Nephron progenitor cell (in vitro differentiated cells): ENCODE measurements around the gene ENPP3.

ENCODE experiments used
- DNase-seq: peaks from one replicate; pipeline ENCODE4 v3.0.0; 2021
- H3K27ac Mint-ChIP-seq: 2 replicates; pipeline ENCODE4 v1.8.0; 2021; ENCODE audit warnings: mild to moderate bottlenecking, moderate library complexity, mixed read lengths
- H3K27me3 Mint-ChIP-seq: 2 replicates; pipeline ENCODE4 v1.8.0; 2021; ENCODE audit warnings: mild to moderate bottlenecking, low read depth, mixed read lengths; ENCODE audit not compliant: poor library complexity
- H3K36me3 Mint-ChIP-seq: 2 replicates; pipeline ENCODE4 v1.8.0; 2021; ENCODE audit warnings: low read depth, mixed read lengths
- H3K4me1 Mint-ChIP-seq: 2 replicates; pipeline ENCODE4 v1.8.0; 2021; ENCODE audit warnings: mixed read lengths
- H3K4me3 Mint-ChIP-seq: 2 replicates; pipeline ENCODE4 v1.8.0; 2021; ENCODE audit warnings: mild to moderate bottlenecking, moderate library complexity, mixed read lengths
- H3K9me3 Mint-ChIP-seq: 2 replicates; pipeline ENCODE4 v1.8.0; 2021; ENCODE audit warnings: mild to moderate bottlenecking, moderate library complexity, mixed read lengths
- TF ChIP-seq, protein P1 (sequence below): fragments of 200-600 bp; sonication (generic); IDR thresholded peaks from 2 replicates; pipeline ENCODE4 v1.5.0; 2021; ENCODE audit warnings: antibody characterized with exemption

The ENPP3 gene

DNA sequence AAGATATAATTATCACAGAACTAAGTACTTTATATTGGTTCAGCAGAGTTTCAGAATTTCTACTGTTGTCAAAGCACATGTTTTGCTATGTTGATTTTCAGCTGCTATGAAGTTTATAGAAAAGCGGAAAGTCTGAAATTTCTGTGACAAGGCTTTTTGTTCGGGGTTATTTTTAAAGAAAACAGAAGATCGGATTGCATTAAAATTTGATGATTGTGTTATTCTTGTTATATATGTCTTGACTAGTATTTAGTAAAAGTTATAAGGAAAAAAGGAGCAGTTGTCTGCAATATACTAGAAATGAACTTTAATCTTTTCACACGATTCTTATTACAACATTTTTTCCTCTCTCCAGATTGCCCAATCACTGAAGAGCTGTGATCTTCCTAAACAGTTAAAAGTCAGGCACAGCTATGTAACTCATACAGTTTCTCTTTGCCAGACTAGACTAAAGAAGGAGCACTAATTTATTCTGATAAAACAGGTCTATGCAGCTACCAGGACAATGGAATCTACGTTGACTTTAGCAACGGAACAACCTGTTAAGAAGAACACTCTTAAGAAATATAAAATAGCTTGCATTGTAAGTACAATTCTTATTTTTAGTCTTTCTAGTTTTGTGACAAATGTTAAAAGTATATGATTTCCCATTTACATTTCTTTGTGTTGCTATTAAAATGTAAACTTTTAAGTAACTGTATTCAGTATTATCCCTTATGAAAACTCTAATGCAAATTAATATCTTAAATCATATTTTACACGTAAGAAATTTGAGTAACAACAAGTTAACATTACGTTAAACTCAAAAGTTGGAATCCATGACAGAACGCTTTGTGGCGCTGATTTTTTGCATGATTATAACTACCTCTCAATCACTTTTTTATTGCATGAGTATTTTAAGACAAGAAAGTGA is at the start of gene ENPP3:
ENPP3 (plus strand) TSS at position 423 of the 913 bp plus-strand sequence; CDS start at position 506, 83 bp downstream.
- no peak within 1 kb of the TSS for H3K4me3 Mint-ChIP-seq
- no peaks in the 10 kb centered on the region for H3K9me3 Mint-ChIP-seq
- no peaks in the 10 kb centered on the region for H3K36me3 Mint-ChIP-seq
- H3K4me1 Mint-ChIP-seq: peaks cover 12% of the 10 kb centered on the region
- H3K27me3 Mint-ChIP-seq: peaks cover 2% of the 10 kb centered on the region
- TF ChIP-seq, protein P1, sequence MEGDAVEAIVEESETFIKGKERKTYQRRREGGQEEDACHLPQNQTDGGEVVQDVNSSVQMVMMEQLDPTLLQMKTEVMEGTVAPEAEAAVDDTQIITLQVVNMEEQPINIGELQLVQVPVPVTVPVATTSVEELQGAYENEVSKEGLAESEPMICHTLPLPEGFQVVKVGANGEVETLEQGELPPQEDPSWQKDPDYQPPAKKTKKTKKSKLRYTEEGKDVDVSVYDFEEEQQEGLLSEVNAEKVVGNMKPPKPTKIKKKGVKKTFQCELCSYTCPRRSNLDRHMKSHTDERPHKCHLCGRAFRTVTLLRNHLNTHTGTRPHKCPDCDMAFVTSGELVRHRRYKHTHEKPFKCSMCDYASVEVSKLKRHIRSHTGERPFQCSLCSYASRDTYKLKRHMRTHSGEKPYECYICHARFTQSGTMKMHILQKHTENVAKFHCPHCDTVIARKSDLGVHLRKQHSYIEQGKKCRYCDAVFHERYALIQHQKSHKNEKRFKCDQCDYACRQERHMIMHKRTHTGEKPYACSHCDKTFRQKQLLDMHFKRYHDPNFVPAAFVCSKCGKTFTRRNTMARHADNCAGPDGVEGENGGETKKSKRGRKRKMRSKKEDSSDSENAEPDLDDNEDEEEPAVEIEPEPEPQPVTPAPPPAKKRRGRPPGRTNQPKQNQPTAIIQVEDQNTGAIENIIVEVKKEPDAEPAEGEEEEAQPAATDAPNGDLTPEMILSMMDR: no peak
- H3K27ac Mint-ChIP-seq: peak within 1 kb of the TSS; percentile 76
- no peak for DNase-seq

DNA sequence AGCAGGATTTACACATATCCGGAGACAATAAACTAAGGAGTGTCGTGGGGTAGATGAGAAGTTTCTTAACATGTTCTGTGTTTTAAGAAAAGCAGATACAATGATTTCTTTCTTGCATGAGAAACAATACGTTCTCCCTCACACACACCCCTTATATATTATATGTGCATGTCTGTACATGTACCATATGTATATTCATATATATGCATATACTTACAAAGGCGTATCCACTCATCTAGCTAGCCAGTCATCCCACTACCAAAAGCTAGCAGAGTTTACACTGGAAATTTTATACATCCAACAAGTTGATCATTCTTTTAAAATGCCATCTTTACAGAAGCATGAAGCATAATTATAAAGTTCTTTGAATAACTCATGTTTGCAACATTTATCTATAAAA is 49.2 kb upstream of the ENPP3 start:
- Mint-ChIP-seq H3K9me3 (no peaks in the 10 kb centered on the region), H3K36me3 (peaks cover 64% of the 10 kb centered on the region), H3K4me3 (no peak overlapping the region), H3K27me3 (no peaks in the 10 kb centered on the region), H3K27ac (no peak overlapping the region), H3K4me1 (no peaks in the 10 kb centered on the region)
- no peak for DNase-seq
- TF ChIP-seq, protein P1: no peak

DNA sequence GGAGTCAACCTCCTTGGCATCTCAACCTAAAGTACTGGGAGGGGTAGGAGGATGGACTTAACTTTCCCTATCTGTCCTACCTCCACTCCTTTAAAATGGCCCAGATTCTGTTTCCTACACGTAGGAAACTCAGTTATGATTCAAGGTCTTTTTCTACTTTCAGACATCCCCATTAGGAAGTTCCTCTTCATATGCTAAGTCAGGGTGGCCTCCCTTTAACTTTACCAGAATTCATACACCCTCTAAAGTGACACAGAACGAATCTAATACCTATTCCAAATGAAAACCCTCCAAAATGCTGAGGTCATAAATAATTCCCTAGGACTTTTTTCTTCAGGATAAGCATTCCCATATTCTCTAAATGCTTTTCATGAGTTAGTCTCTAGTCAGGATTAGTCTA is 48.5 kb upstream of the ENPP3 start:
- H3K4me1 Mint-ChIP-seq: no peaks in the 10 kb centered on the region
- peak overlapping the region; percentile 66 for H3K27ac Mint-ChIP-seq
- no peak for DNase-seq
- no peaks in the 10 kb centered on the region for H3K9me3 Mint-ChIP-seq
- TF ChIP-seq, protein P1: no peak
- H3K36me3 Mint-ChIP-seq: peaks cover 66% of the 10 kb centered on the region
- no peak overlapping the region for H3K4me3 Mint-ChIP-seq
- no peaks in the 10 kb centered on the region for H3K27me3 Mint-ChIP-seq

DNA sequence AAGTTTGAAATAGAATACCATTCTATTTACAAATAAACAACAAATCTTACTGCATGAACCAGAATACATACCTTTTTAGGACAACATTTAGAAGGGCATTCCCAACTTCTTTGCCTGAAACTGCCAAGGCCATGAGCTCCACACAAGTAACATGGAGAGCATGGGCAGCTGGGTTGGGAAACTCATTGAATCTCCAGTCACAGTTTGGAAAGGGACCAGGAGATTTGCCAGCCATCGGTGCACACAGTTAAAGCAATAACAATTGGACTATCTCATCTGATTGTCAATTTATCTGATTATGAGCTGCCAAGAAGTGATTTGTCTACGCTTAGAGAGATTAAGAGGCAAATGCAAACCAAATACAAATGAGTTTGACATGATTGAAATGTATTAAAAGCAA is 44.2 kb upstream of the ENPP3 start:
- Mint-ChIP-seq H3K27ac (no peak overlapping the region), H3K27me3 (no peaks in the 10 kb centered on the region), H3K9me3 (no peaks in the 10 kb centered on the region), H3K36me3 (peaks cover 77% of the 10 kb centered on the region), H3K4me3 (no peak overlapping the region), H3K4me1 (no peaks in the 10 kb centered on the region)
- TF ChIP-seq, protein P1: no peak
- no peak for DNase-seq

DNA sequence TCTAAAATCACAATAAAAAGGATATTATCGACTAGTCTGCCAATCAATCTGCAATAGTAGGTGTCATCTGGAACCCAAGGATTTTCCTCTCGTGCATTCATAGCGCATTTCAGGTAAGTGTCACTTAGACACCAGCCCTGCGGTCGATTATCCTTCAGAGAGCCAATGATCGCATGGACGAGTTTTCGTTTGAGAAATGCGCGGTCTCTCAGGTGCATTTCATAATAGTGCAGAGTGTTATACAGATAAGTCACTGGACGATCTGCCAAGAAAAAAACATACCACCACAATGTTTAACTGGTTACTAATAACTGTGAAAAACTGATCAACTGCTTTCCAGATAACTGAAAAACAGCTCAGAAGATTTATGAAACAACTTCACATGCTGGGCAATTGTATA is 43.0 kb upstream of the ENPP3 start:
- H3K9me3 Mint-ChIP-seq: no peaks in the 10 kb centered on the region
- H3K36me3 Mint-ChIP-seq: peaks cover 79% of the 10 kb centered on the region
- DNase-seq: no peak

More for the DNA sequence above, 43.0 kb upstream of the ENPP3 start:
- Mint-ChIP-seq H3K4me1 (no peaks in the 10 kb centered on the region), H3K4me3 (no peak overlapping the region), H3K27me3 (no peaks in the 10 kb centered on the region), H3K27ac (no peak overlapping the region)
- TF ChIP-seq, protein P1: no peak
